Pulmonary artery endothelial cell (primary cell): Measurements from ENCODE around the gene ZNF664. TPM values are rescaled to one million over a fixed set of nuclear protein-coding genes. Genes with fewer than 3 reads are reported as not detected.

Source experiments
- DNase-seq: peaks from one replicate; pipeline ENCODE4 v3.0.0-alpha.2; 2011; ENCODE audit warnings: low read depth, low spot score
- total RNA-seq: library from RNA; depleted of rRNA; stranded (reverse); fragments of >200 nt; gene quantifications from 2 replicates; pipeline ENCODE4 v1.2.3, GENCODE V29; 2014

ZNF664 gene
- total RNA-seq, 1 donor from 2014 or later: 55.9 TPM

GRCh38 chr12:123958462-123958861 is 14.6 kb upstream of the ZNF664 start:
- no peak for DNase-seq

- no peak for DNase-seq
These were observed 14.1 kb upstream of the ZNF664 start for GRCh38 chr12:123958876-123959275.

- no peak for DNase-seq
These were observed 12.8 kb upstream of the ZNF664 start for GRCh38 chr12:123960029-123960735.

- DNase-seq: no peak
These were observed 12.2 kb upstream of the ZNF664 start for GRCh38 chr12:123960856-123961255.

GRCh38 chr12:123961585-123962345 is 11.2 kb upstream of the ZNF664 start:
- DNase-seq: no peak

GRCh38 chr12:123962513-123962912 is 10.5 kb upstream of the ZNF664 start:
- DNase-seq: no peak

- no peak for DNase-seq
These were observed 9.2 kb upstream of the ZNF664 start for GRCh38 chr12:123963821-123964220.

GRCh38 chr12:123965382-123965781 is 7.6 kb upstream of the ZNF664 start:
- DNase-seq: no peak

GRCh38 chr12:123966596-123966995 is 6.4 kb upstream of the ZNF664 start:
- DNase-seq: no peak

- no peak for DNase-seq
These were observed 5.9 kb upstream of the ZNF664 start for GRCh38 chr12:123967121-123967586.

- DNase-seq: no peak
These were observed 1.6 kb upstream of the ZNF664 start for GRCh38 chr12:123971449-123971769.

GRCh38 chr12:123971770-123972456 is 1.1 kb upstream of the ZNF664 start:
- DNase-seq: no peak

- DNase-seq: no peak
These were observed 732 bp downstream of the ZNF664 start for GRCh38 chr12:123973552-123974341.

- DNase-seq: no peak
These were observed 3.3 kb downstream of the ZNF664 start for GRCh38 chr12:123976227-123976826.

- DNase-seq: no peak
These were observed 6.6 kb downstream of the ZNF664 start for GRCh38 chr12:123979566-123979965.

- DNase-seq: no peak
These were observed 9.3 kb downstream of the ZNF664 start for GRCh38 chr12:123982269-123982668.

- peak; percentile 39 for DNase-seq
These were observed 10.9 kb downstream of the ZNF664 start for GRCh38 chr12:123983822-123984485.

- no peak for DNase-seq
These were observed 11.9 kb downstream of the ZNF664 start for GRCh38 chr12:123984903-123985302.

- no peak for DNase-seq
These were observed 13.5 kb downstream of the ZNF664 start for GRCh38 chr12:123986374-123986965.

GRCh38 chr12:123987022-123987421 is 14.0 kb downstream of the ZNF664 start:
- DNase-seq: no peak
